ENCODE results near the gene BAIAP2L1. TPM values are rescaled to one million over a fixed set of nuclear protein-coding genes. Genes with fewer than 3 reads are reported as not detected.

Gene BAIAP2L1
- total RNA-seq, 1 donor from 2014 or later = 1.9 TPM

GRCh38 chr7:98365863-98366561 is 34.9 kb downstream of the BAIAP2L1 start:
- no peaks in the 10 kb centered on the region for H3K36me3 Mint-ChIP-seq (ENCODE audit: low read depth)
- H3K9me3 Mint-ChIP-seq = no peaks in the 10 kb centered on the region
- intact Hi-C loops (cut with micrococcal nuclease) = no loop called here
- no peaks in the 10 kb centered on the region for H3K27me3 Mint-ChIP-seq (ENCODE audit: low read depth)
- DNase-seq (ENCODE audit: low spot score) = no peak
- no peak overlapping the region for H3K4me3 Mint-ChIP-seq (ENCODE audit: low read depth)
- H3K27ac Mint-ChIP-seq = no peak overlapping the region
- H3K4me1 Mint-ChIP-seq (ENCODE audit: low read depth) = no peaks in the 10 kb centered on the region

- DNase-seq (ENCODE audit: low spot score) = no peak
- no peaks in the 10 kb centered on the region for H3K27me3 Mint-ChIP-seq (ENCODE audit: low read depth)
- intact Hi-C loops (cut with micrococcal nuclease) = no loop called here
- no peaks in the 10 kb centered on the region for H3K4me1 Mint-ChIP-seq (ENCODE audit: low read depth)
- no peaks in the 10 kb centered on the region for H3K36me3 Mint-ChIP-seq (ENCODE audit: low read depth)
- no peaks in the 10 kb centered on the region for H3K9me3 Mint-ChIP-seq
- H3K4me3 Mint-ChIP-seq (ENCODE audit: low read depth) = no peak overlapping the region
- H3K27ac Mint-ChIP-seq = no peak overlapping the region
Observed at GRCh38 chr7:98364220-98364619, 36.7 kb downstream of the BAIAP2L1 start.

GRCh38 chr7:98362517-98362916 is 38.4 kb downstream of the BAIAP2L1 start:
- Mint-ChIP-seq H3K27me3 (ENCODE audit: low read depth) (no peaks in the 10 kb centered on the region), H3K36me3 (ENCODE audit: low read depth) (no peaks in the 10 kb centered on the region), H3K4me3 (ENCODE audit: low read depth) (no peak overlapping the region), H3K27ac (no peak overlapping the region), H3K4me1 (ENCODE audit: low read depth) (no peaks in the 10 kb centered on the region), H3K9me3 (no peaks in the 10 kb centered on the region)
- intact Hi-C loops (cut with micrococcal nuclease) = no loop called here
- no peak for DNase-seq (ENCODE audit: low spot score)

GRCh38 chr7:98360221-98361130 is 40.4 kb downstream of the BAIAP2L1 start:
- no peak for DNase-seq (ENCODE audit: low spot score)
- intact Hi-C loops (cut with micrococcal nuclease) = no loop called here
- H3K9me3 Mint-ChIP-seq = no peaks in the 10 kb centered on the region
- no peaks in the 10 kb centered on the region for H3K4me1 Mint-ChIP-seq (ENCODE audit: low read depth)
- no peak overlapping the region for H3K4me3 Mint-ChIP-seq (ENCODE audit: low read depth)
- H3K27me3 Mint-ChIP-seq (ENCODE audit: low read depth) = no peaks in the 10 kb centered on the region
- no peak overlapping the region for H3K27ac Mint-ChIP-seq
- H3K36me3 Mint-ChIP-seq (ENCODE audit: low read depth) = no peaks in the 10 kb centered on the region

GRCh38 chr7:98359395-98359794 is 41.5 kb downstream of the BAIAP2L1 start:
- no peak for DNase-seq (ENCODE audit: low spot score)
- Mint-ChIP-seq H3K4me3 (ENCODE audit: low read depth) (no peak overlapping the region), H3K9me3 (no peaks in the 10 kb centered on the region), H3K27me3 (ENCODE audit: low read depth) (no peaks in the 10 kb centered on the region), H3K36me3 (ENCODE audit: low read depth) (no peaks in the 10 kb centered on the region), H3K27ac (no peak overlapping the region), H3K4me1 (ENCODE audit: low read depth) (no peaks in the 10 kb centered on the region)
- intact Hi-C loops (cut with micrococcal nuclease) = no loop called here

GRCh38 chr7:98358706-98359105 is 42.2 kb downstream of the BAIAP2L1 start:
- DNase-seq (ENCODE audit: low spot score) = no peak
- H3K9me3 Mint-ChIP-seq = no peaks in the 10 kb centered on the region
- no peaks in the 10 kb centered on the region for H3K36me3 Mint-ChIP-seq (ENCODE audit: low read depth)
- H3K4me1 Mint-ChIP-seq (ENCODE audit: low read depth) = no peaks in the 10 kb centered on the region
- H3K27me3 Mint-ChIP-seq (ENCODE audit: low read depth) = no peaks in the 10 kb centered on the region
- intact Hi-C loops (cut with micrococcal nuclease) = no loop called here
- no peak overlapping the region for H3K27ac Mint-ChIP-seq
- no peak overlapping the region for H3K4me3 Mint-ChIP-seq (ENCODE audit: low read depth)

- Mint-ChIP-seq H3K4me3 (ENCODE audit: low read depth) (no peak overlapping the region), H3K9me3 (no peaks in the 10 kb centered on the region), H3K4me1 (ENCODE audit: low read depth) (no peaks in the 10 kb centered on the region), H3K27ac (no peak overlapping the region), H3K36me3 (ENCODE audit: low read depth) (no peaks in the 10 kb centered on the region), H3K27me3 (ENCODE audit: low read depth) (no peaks in the 10 kb centered on the region)
- no peak for DNase-seq (ENCODE audit: low spot score)
- intact Hi-C loops (cut with micrococcal nuclease) = no loop called here
Observed at GRCh38 chr7:98357751-98358161, 43.1 kb downstream of the BAIAP2L1 start.

GRCh38 chr7:98355250-98355538 is 45.7 kb downstream of the BAIAP2L1 start:
- Mint-ChIP-seq H3K36me3 (ENCODE audit: low read depth) (no peaks in the 10 kb centered on the region), H3K4me3 (ENCODE audit: low read depth) (no peak overlapping the region), H3K27me3 (ENCODE audit: low read depth) (no peaks in the 10 kb centered on the region), H3K4me1 (ENCODE audit: low read depth) (no peaks in the 10 kb centered on the region), H3K9me3 (no peaks in the 10 kb centered on the region), H3K27ac (no peak overlapping the region)
- no peak for DNase-seq (ENCODE audit: low spot score)
- intact Hi-C loops (cut with micrococcal nuclease) = no loop called here

- Mint-ChIP-seq H3K27ac (no peak overlapping the region), H3K36me3 (ENCODE audit: low read depth) (no peaks in the 10 kb centered on the region), H3K4me3 (ENCODE audit: low read depth) (no peak overlapping the region), H3K4me1 (ENCODE audit: low read depth) (no peaks in the 10 kb centered on the region), H3K9me3 (no peaks in the 10 kb centered on the region), H3K27me3 (ENCODE audit: low read depth) (no peaks in the 10 kb centered on the region)
- intact Hi-C loops (cut with micrococcal nuclease) = no loop called here
- DNase-seq (ENCODE audit: low spot score) = no peak
Observed at GRCh38 chr7:98354511-98355249, 46.2 kb downstream of the BAIAP2L1 start.

- Mint-ChIP-seq H3K9me3 (no peaks in the 10 kb centered on the region), H3K4me3 (ENCODE audit: low read depth) (no peak overlapping the region), H3K27ac (no peak overlapping the region), H3K4me1 (ENCODE audit: low read depth) (no peaks in the 10 kb centered on the region), H3K27me3 (ENCODE audit: low read depth) (no peaks in the 10 kb centered on the region), H3K36me3 (ENCODE audit: low read depth) (no peaks in the 10 kb centered on the region)
- intact Hi-C loops (cut with micrococcal nuclease) = no loop called here
- DNase-seq (ENCODE audit: low spot score) = no peak
Observed at GRCh38 chr7:98354052-98354451, 46.8 kb downstream of the BAIAP2L1 start.

GRCh38 chr7:98352621-98353020 is 48.3 kb downstream of the BAIAP2L1 start:
- no peak for DNase-seq (ENCODE audit: low spot score)
- Mint-ChIP-seq H3K36me3 (ENCODE audit: low read depth) (no peaks in the 10 kb centered on the region), H3K27me3 (ENCODE audit: low read depth) (no peaks in the 10 kb centered on the region), H3K4me1 (ENCODE audit: low read depth) (no peaks in the 10 kb centered on the region), H3K9me3 (no peaks in the 10 kb centered on the region), H3K27ac (no peak overlapping the region), H3K4me3 (ENCODE audit: low read depth) (no peak overlapping the region)
- intact Hi-C loops (cut with micrococcal nuclease) = no loop called here

- no peaks in the 10 kb centered on the region for H3K9me3 Mint-ChIP-seq
- H3K27ac Mint-ChIP-seq = no peak overlapping the region
Observed at GRCh38 chr7:98351136-98351535, 49.8 kb downstream of the BAIAP2L1 start.

More at GRCh38 chr7:98351136-98351535, 49.8 kb downstream of the BAIAP2L1 start:
- Mint-ChIP-seq H3K36me3 (ENCODE audit: low read depth) (no peaks in the 10 kb centered on the region), H3K4me3 (ENCODE audit: low read depth) (no peak overlapping the region), H3K4me1 (ENCODE audit: low read depth) (peaks cover 3% of the 10 kb centered on the region), H3K27me3 (ENCODE audit: low read depth) (no peaks in the 10 kb centered on the region)
- intact Hi-C loops (cut with micrococcal nuclease) = no loop called here
- no peak for DNase-seq (ENCODE audit: low spot score)

Measured in activated T-helper 2 cell treated with anti-CD3 and anti-CD28 coated beads, Interferon-gamma antibody, Interleukin-2, Interleukin-4, amounts not matched to agents 10 μg/mL and 5 μg/mL and 100 μg/mL, durations not matched to agents 14 hours and 24 hours and 36 hours (primary cell).